ENCODE results near the gene RER1. TPM values are rescaled to one million over a fixed set of nuclear protein-coding genes. Genes with fewer than 3 reads are reported as not detected.

The RER1 gene
- total RNA-seq, 1 donor from 2014 or later, result 164 TPM

- H3K9me3 Mint-ChIP-seq, result peaks cover 2% of the 10 kb centered on the region
- H3K4me1 Mint-ChIP-seq, result no peaks in the 10 kb centered on the region
- H3K27me3 Mint-ChIP-seq, result no peaks in the 10 kb centered on the region
- no peak overlapping the region for H3K27ac Mint-ChIP-seq
- DNase-seq, result no peak
- no peaks in the 10 kb centered on the region for H3K36me3 Mint-ChIP-seq (ENCODE audit: low read depth)
- no peak overlapping the region for H3K4me3 Mint-ChIP-seq
- intact Hi-C loops (cut with micrococcal nuclease), result no loop called here
Measured at GRCh38 chr1:2358651-2359640, 32.7 kb upstream of the RER1 start.

GRCh38 chr1:2360588-2361364 lies 30.9 kb upstream of the RER1 start:
- H3K27ac Mint-ChIP-seq, result no peak overlapping the region
- H3K27me3 Mint-ChIP-seq, result no peaks in the 10 kb centered on the region
- no peaks in the 10 kb centered on the region for H3K36me3 Mint-ChIP-seq (ENCODE audit: low read depth)
- H3K4me3 Mint-ChIP-seq, result no peak overlapping the region
- intact Hi-C loops (cut with micrococcal nuclease), result no loop called here
- peaks cover 3% of the 10 kb centered on the region for H3K9me3 Mint-ChIP-seq
- no peaks in the 10 kb centered on the region for H3K4me1 Mint-ChIP-seq
- no peak for DNase-seq

GRCh38 chr1:2363847-2364513 lies 27.7 kb upstream of the RER1 start:
- Mint-ChIP-seq H3K9me3 (peaks cover 3% of the 10 kb centered on the region), H3K27ac (no peak overlapping the region), H3K36me3 (ENCODE audit: low read depth) (no peaks in the 10 kb centered on the region), H3K27me3 (no peaks in the 10 kb centered on the region), H3K4me3 (no peak overlapping the region), H3K4me1 (no peaks in the 10 kb centered on the region)
- no peak for DNase-seq
- intact Hi-C loops (cut with micrococcal nuclease), result no loop called here

GRCh38 chr1:2368053-2368744 lies 23.4 kb upstream of the RER1 start:
- no peaks in the 10 kb centered on the region for H3K4me1 Mint-ChIP-seq
- intact Hi-C loops (cut with micrococcal nuclease), result no loop called here
- DNase-seq, result no peak
- H3K36me3 Mint-ChIP-seq (ENCODE audit: low read depth), result no peaks in the 10 kb centered on the region
- H3K27me3 Mint-ChIP-seq, result no peaks in the 10 kb centered on the region
- H3K27ac Mint-ChIP-seq, result no peak overlapping the region
- peaks cover 3% of the 10 kb centered on the region for H3K9me3 Mint-ChIP-seq
- H3K4me3 Mint-ChIP-seq, result no peak overlapping the region

GRCh38 chr1:2372551-2373490 lies 18.8 kb upstream of the RER1 start:
- DNase-seq, result no peak
- H3K4me1 Mint-ChIP-seq, result no peaks in the 10 kb centered on the region
- no peaks in the 10 kb centered on the region for H3K36me3 Mint-ChIP-seq (ENCODE audit: low read depth)
- no peaks in the 10 kb centered on the region for H3K9me3 Mint-ChIP-seq
- intact Hi-C loops (cut with micrococcal nuclease), result no loop called here
- no peak overlapping the region for H3K4me3 Mint-ChIP-seq
- no peaks in the 10 kb centered on the region for H3K27me3 Mint-ChIP-seq
- no peak overlapping the region for H3K27ac Mint-ChIP-seq

- intact Hi-C loops (cut with micrococcal nuclease), result no loop called here
- no peak for DNase-seq
- Mint-ChIP-seq H3K9me3 (no peaks in the 10 kb centered on the region), H3K4me1 (no peaks in the 10 kb centered on the region), H3K36me3 (ENCODE audit: low read depth) (no peaks in the 10 kb centered on the region), H3K27ac (no peak overlapping the region), H3K27me3 (no peaks in the 10 kb centered on the region), H3K4me3 (no peak overlapping the region)
Measured at GRCh38 chr1:2373551-2374251, 17.9 kb upstream of the RER1 start.

- no peak for DNase-seq
- H3K27me3 Mint-ChIP-seq, result no peaks in the 10 kb centered on the region
- no peak overlapping the region for H3K27ac Mint-ChIP-seq
- H3K36me3 Mint-ChIP-seq (ENCODE audit: low read depth), result no peaks in the 10 kb centered on the region
- no peak overlapping the region for H3K4me3 Mint-ChIP-seq
- intact Hi-C loops (cut with micrococcal nuclease), result no loop called here
- H3K4me1 Mint-ChIP-seq, result no peaks in the 10 kb centered on the region
- H3K9me3 Mint-ChIP-seq, result no peaks in the 10 kb centered on the region
Measured at GRCh38 chr1:2374252-2375155, 17.1 kb upstream of the RER1 start.

GRCh38 chr1:2375246-2375922 lies 16.3 kb upstream of the RER1 start:
- no peak for DNase-seq
- H3K27me3 Mint-ChIP-seq, result no peaks in the 10 kb centered on the region
- no peaks in the 10 kb centered on the region for H3K4me1 Mint-ChIP-seq
- no peaks in the 10 kb centered on the region for H3K36me3 Mint-ChIP-seq (ENCODE audit: low read depth)
- no peak overlapping the region for H3K4me3 Mint-ChIP-seq
- H3K9me3 Mint-ChIP-seq, result no peaks in the 10 kb centered on the region
- H3K27ac Mint-ChIP-seq, result no peak overlapping the region
- intact Hi-C loops (cut with micrococcal nuclease), result no loop called here

GRCh38 chr1:2375923-2376260 lies 15.7 kb upstream of the RER1 start:
- no peaks in the 10 kb centered on the region for H3K9me3 Mint-ChIP-seq

GRCh38 chr1:2376261-2376741 lies 15.3 kb upstream of the RER1 start:
- Mint-ChIP-seq H3K27me3 (no peaks in the 10 kb centered on the region), H3K4me3 (no peak overlapping the region), H3K4me1 (no peaks in the 10 kb centered on the region), H3K9me3 (no peaks in the 10 kb centered on the region), H3K27ac (no peak overlapping the region), H3K36me3 (ENCODE audit: low read depth) (no peaks in the 10 kb centered on the region)
- intact Hi-C loops (cut with micrococcal nuclease), result no loop called here
- DNase-seq, result no peak

More at GRCh38 chr1:2375923-2376260, 15.7 kb upstream of the RER1 start:
- no peak overlapping the region for H3K4me3 Mint-ChIP-seq
- intact Hi-C loops (cut with micrococcal nuclease), result no loop called here
- no peaks in the 10 kb centered on the region for H3K4me1 Mint-ChIP-seq
- no peak overlapping the region for H3K27ac Mint-ChIP-seq
- no peaks in the 10 kb centered on the region for H3K36me3 Mint-ChIP-seq (ENCODE audit: low read depth)
- no peaks in the 10 kb centered on the region for H3K27me3 Mint-ChIP-seq
- no peak for DNase-seq

Measured in activated CD4-positive, alpha-beta T cell treated with anti-CD3 and anti-CD28 coated beads, Interleukin-2, amount 10 ng/mL, durations not matched to agents 24 days and 14 days (primary cell).